ENCODE measurements around the gene NRIP1. TPM values are rescaled to one million over a fixed set of nuclear protein-coding genes. Genes with fewer than 3 reads are reported as not detected.

Gene NRIP1
- total RNA-seq, 4 donors from 2014 or later = 31.0 to 33.0 (median 32.2) TPM

- Histone ChIP-seq H3K9me3 (no peaks in the 10 kb centered on the region), H3K4me3 (no peak overlapping the region), H3K4me1 (peaks cover 0 to 13% (median 5%) of the 10 kb centered on the region in 4 donors), H3K27me3 (no peaks in the 10 kb centered on the region), H3K27ac (no peak overlapping the region), H3K36me3 (no peaks in the 10 kb centered on the region)
- TF ChIP-seq POLR2A (IDR thresholded peaks at IDR 0.05) (no peak), CTCF (IDR thresholded peaks at IDR 0.05) (no peak), EP300 (IDR thresholded peaks at IDR 0.05) (no peak)
- WGBS, 2 donors = 24 to 46% methylated on average over 1 of the region's 1 CpG
- no peak for DNase-seq (ENCODE audit: low spot score in 2 of 2)
Observed at GRCh38 chr21:14923468-14923867, 141.3 kb downstream of the NRIP1 start.

DNA sequence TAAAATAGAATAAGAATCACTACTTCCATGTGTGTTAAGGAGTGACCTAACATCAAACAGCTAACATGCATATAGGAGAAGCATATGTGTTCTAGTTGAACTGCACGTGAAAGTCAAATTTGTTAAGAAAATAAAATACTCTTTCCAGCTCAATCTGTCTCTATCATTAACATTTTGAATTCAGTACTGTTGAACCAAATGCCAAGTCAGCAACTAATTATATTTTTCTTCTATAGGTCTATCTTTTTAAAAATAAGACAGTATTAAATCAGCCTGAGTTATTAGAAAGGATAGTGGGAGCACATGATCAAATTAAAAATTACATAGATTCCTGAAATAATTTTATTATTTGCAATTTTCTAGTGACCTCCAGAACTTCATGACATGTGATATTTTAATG lies 141.8 kb downstream of the NRIP1 start:
- Histone ChIP-seq H3K36me3 (no peaks in the 10 kb centered on the region), H3K27ac (no peak overlapping the region), H3K4me1 (peaks cover 0 to 13% (median 5%) of the 10 kb centered on the region in 4 donors), H3K4me3 (no peak overlapping the region), H3K27me3 (no peaks in the 10 kb centered on the region), H3K9me3 (no peaks in the 10 kb centered on the region)
- TF ChIP-seq CTCF (IDR thresholded peaks at IDR 0.05) = no peak
- TF ChIP-seq EP300 (IDR thresholded peaks at IDR 0.05) = no peak
- no peak for TF ChIP-seq POLR2A (IDR thresholded peaks at IDR 0.05)
- 23 to 30% methylated on average over 1 of the region's 1 CpG for WGBS, 2 donors
- DNase-seq (ENCODE audit: low spot score in 2 of 2) = no peak

DNA sequence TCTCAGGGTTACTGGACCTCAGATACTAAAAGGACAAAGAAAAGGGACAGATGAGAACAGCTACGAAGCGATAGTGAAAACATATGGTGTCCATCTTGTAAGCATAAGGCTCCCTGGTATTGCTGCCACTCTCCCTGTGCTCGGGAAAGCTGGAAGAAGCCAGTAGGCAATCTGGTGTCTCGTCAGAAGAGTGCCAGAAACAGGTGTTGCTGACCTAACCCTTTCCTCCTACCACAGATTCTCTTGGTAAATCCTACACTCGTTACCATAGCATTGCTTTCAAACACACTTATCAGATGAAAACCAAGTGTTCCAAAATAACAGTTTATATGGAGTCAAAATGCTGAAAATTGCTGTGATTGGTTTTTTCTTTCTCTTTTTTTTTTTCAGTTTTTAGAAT lies 146.3 kb downstream of the NRIP1 start:
- DNase-seq (ENCODE audit: low spot score in 2 of 2) = no peak
- H3K4me1 ChIP-seq = peaks cover 0 to 16% (median 5%) of the 10 kb centered on the region in 4 donors
- no peak overlapping the region for H3K27ac ChIP-seq
- H3K27me3 ChIP-seq = no peaks in the 10 kb centered on the region
- no peak overlapping the region for H3K4me3 ChIP-seq
- no peaks in the 10 kb centered on the region for H3K36me3 ChIP-seq
- WGBS, 2 donors = 86 to 87% methylated on average over 5 of the region's 5 CpGs
- no peaks in the 10 kb centered on the region for H3K9me3 ChIP-seq
- TF ChIP-seq POLR2A (IDR thresholded peaks at IDR 0.05) (no peak), EP300 (IDR thresholded peaks at IDR 0.05) (no peak), CTCF (IDR thresholded peaks at IDR 0.05) (no peak)

DNA sequence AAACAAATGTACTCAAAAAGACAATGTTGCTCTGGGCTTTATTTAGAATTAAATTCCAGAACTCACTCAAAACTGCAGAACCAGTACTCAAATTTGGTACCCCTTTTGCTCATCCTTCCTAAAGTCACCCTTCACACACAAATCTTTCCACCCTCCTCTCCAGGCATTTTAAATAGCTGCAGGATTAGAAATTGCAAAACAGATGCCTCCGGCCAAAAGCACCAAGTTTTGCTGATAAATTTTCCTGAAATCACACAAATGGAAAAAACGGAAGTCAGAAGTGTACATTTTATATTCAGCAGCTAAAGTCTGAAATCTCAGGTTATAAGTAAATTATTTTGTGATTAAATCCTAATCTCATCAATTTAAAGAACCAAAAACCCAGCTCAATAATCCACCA lies 147.0 kb downstream of the NRIP1 start:
- Histone ChIP-seq H3K4me3 (no peak overlapping the region), H3K27me3 (no peaks in the 10 kb centered on the region), H3K9me3 (no peaks in the 10 kb centered on the region), H3K36me3 (no peaks in the 10 kb centered on the region), H3K27ac (no peak overlapping the region), H3K4me1 (peaks cover 0 to 8% (median 2%) of the 10 kb centered on the region in 4 donors)
- TF ChIP-seq POLR2A (IDR thresholded peaks at IDR 0.05) (no peak), CTCF (IDR thresholded peaks at IDR 0.05) (no peak), EP300 (IDR thresholded peaks at IDR 0.05) (no peak)
- no peak for DNase-seq (ENCODE audit: low spot score in 2 of 2)
- WGBS, 2 donors = 73 to 78% methylated on average over 2 of the region's 2 CpGs

DNA sequence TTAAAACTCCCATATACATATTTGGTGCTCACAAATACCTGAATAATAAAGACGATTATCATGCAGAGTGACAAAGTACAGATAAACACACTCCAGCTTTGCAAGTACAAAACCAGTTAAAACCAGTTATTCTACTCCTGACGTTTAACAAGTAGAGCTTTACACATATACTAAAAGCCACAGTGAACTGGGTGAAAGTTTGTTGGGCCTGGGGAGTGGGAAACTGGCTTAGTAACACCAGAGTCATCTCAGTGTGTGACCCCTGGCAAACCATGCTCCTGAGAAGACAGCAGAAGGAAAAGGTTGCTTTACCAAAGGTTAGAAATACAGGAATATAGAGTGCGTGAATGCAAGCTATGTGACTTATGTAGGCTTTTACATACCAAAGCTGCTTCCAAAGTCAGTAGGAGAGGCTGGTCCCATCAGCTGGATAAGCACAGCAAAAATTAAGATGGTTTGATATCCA lies 148.1 kb downstream of the NRIP1 start:
- Histone ChIP-seq H3K4me1 (peaks cover 0 to 4% (median 0%) of the 10 kb centered on the region in 4 donors), H3K27ac (no peak overlapping the region), H3K9me3 (no peaks in the 10 kb centered on the region), H3K36me3 (no peaks in the 10 kb centered on the region), H3K27me3 (no peaks in the 10 kb centered on the region), H3K4me3 (no peak overlapping the region)
- WGBS, 2 donors = 47 to 61% methylated on average over 3 of the region's 3 CpGs
- no peak for TF ChIP-seq POLR2A (IDR thresholded peaks at IDR 0.05)
- no peak for TF ChIP-seq EP300 (IDR thresholded peaks at IDR 0.05)
- no peak for TF ChIP-seq CTCF (IDR thresholded peaks at IDR 0.05)
- no peak for DNase-seq (ENCODE audit: low spot score in 2 of 2)

Measured in tibial nerve (tissue), 4 donors.